Esophagus muscularis mucosa (tissue), 4 donors: ENCODE data around the gene GAS2L1.
A peak's percentile ranks its signal among the peaks of the same experiment; 100 is the strongest.

Experiments used
- EP300 ChIP-seq: sonication (generic); formaldehyde crosslinking; IDR thresholded peaks from one replicate; pipeline ENCODE4 v1.6.1; 2017; ENCODE audit warnings: antibody characterized with exemption
- POLR2A ChIP-seq: fragments of 450-650 bp; IDR thresholded peaks from one replicate; pipeline ENCODE4 v1.6.1; 2017; ENCODE audit warnings: antibody characterized with exemption, moderate library complexity, mild to moderate bottlenecking, low read depth
- POLR2AphosphoS5 ChIP-seq, 2 donors: sonication (generic); formaldehyde crosslinking; IDR thresholded peaks; one replicate each; pipeline ENCODE4 v1.6.1; 2017; ENCODE audit warnings: antibody characterized with exemption in 2 of 2
- TF ChIP-seq, protein P1 (sequence below), 3 experiments: fragments of 200-600 bp in 2 of 3; fragments of 450-650 bp in 1 of 3; sonication (generic) in 2 of 3; IDR thresholded peaks; one replicate each; pipeline ENCODE4 v1.5.1; 2017 to 2019; ENCODE audit warnings: antibody characterized with exemption in 3 of 3, mild to moderate bottlenecking in 2 of 3, moderate library complexity in 1 of 3

DNA sequence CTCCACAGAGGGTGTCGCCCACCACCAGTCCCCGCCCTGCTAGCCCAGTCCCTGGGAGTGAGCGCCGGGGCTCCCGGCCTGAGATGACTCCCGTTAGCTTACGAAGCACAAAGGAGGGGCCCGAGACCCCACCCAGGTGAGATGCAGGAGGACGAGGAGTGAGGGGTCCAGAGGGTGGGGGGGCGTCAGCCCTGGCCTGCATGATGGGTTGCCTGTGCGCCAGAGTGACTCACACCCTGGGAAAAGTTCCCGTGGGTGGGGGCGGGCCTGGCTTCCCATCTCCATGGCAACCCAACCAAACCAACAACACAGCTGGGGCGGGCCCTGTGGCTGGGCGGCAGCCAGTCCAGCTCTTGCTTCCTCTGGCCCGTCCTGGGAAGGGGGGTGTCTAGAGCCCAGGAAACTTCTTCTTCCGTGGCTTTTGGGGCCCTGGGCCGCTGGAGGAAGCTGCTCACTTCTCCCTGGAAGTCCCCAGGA, 4.5 kb downstream of the GAS2L1 start:
- peak; percentile 75 to 88 for TF ChIP-seq POLR2AphosphoS5 (IDR thresholded peaks at IDR 0.05)
- TF ChIP-seq POLR2A: no peak
- TF ChIP-seq, protein P1, sequence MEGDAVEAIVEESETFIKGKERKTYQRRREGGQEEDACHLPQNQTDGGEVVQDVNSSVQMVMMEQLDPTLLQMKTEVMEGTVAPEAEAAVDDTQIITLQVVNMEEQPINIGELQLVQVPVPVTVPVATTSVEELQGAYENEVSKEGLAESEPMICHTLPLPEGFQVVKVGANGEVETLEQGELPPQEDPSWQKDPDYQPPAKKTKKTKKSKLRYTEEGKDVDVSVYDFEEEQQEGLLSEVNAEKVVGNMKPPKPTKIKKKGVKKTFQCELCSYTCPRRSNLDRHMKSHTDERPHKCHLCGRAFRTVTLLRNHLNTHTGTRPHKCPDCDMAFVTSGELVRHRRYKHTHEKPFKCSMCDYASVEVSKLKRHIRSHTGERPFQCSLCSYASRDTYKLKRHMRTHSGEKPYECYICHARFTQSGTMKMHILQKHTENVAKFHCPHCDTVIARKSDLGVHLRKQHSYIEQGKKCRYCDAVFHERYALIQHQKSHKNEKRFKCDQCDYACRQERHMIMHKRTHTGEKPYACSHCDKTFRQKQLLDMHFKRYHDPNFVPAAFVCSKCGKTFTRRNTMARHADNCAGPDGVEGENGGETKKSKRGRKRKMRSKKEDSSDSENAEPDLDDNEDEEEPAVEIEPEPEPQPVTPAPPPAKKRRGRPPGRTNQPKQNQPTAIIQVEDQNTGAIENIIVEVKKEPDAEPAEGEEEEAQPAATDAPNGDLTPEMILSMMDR (IDR thresholded peaks at IDR 0.05): peak in 1 of 3 experiments; percentile 4
- no peak for TF ChIP-seq EP300
